Ectodermal cell (in vitro differentiated cells): ENCODE results near the gene NTS.

ENCODE experiments used
- H3K27ac ChIP-seq: 2 replicates; pipeline ENCODE4 v1.7.0; 2013; ENCODE audit warnings: mild to moderate bottlenecking, low read depth, low read length; ENCODE audit not compliant: insufficient read depth, poor library complexity, severe bottlenecking
- H3K27me3 ChIP-seq: 2 replicates; pipeline ENCODE4 v1.7.0; 2013; ENCODE audit warnings: mild to moderate bottlenecking, low read length; ENCODE audit not compliant: insufficient read depth, control insufficient read depth, poor library complexity, severe bottlenecking
- H3K36me3 ChIP-seq: one replicate; pipeline ENCODE4 v1.7.0; 2013; ENCODE audit warnings: low read length; ENCODE audit not compliant: control insufficient read depth, insufficient read depth
- H3K4me1 ChIP-seq: one replicate; pipeline ENCODE4 v1.7.0; 2013; ENCODE audit warnings: low read length; ENCODE audit not compliant: control insufficient read depth, insufficient read depth
- H3K4me3 ChIP-seq: 2 replicates; pipeline ENCODE4 v1.7.0; 2013; ENCODE audit warnings: low read depth, low read length, control low read depth; ENCODE audit not compliant: insufficient read depth
- H3K9me3 ChIP-seq: 2 replicates; pipeline ENCODE4 v1.7.0; 2013; ENCODE audit warnings: mild to moderate bottlenecking, low read length, moderate library complexity; ENCODE audit not compliant: control insufficient read depth
- WGBS, 2 experiments: methylation state at CpG; one replicate each; pipeline ENCODE4 v1.1.7; 2013; ENCODE audit warnings: missing lambda C conversion rate in 2 of 2; 5-methylcytosine and 5-hydroxymethylcytosine counted together

Gene NTS

DNA sequence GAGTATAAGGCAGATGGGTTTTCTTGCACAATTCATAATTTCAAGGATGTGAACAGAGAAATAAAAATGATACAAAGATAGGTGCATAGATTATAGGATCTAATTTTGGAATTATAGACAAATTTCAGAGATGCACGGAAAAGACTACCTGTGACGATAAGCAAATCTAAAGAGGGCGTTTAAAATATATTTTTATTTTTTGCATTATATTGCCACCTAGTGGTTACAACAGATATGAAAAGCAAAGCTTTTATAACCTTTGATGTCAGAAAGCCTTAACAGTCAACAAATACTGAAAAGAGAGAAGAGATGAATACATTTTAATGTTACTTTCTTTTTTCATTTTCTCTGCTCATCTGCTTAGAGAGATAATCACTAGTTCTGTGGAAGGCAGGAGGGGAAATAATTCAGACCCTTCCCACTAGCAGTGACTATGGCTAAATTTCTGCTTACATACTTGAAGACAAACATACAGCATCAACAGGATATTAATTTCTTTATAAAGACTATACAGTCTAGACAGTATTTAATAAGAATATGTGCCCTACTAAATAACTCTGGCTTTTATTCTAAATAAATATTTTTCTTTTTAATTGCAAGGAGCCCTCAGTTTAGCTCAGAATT, 46.3 kb downstream of the NTS start:
- no peaks in the 10 kb centered on the region for H3K9me3 ChIP-seq
- H3K4me1 ChIP-seq = no peaks in the 10 kb centered on the region
- no peaks in the 10 kb centered on the region for H3K27me3 ChIP-seq
- H3K4me3 ChIP-seq = no peak overlapping the region
- 13 to 50% methylated on average over 1 to 3 of the region's 3 CpGs for WGBS, 2 experiments
- no peaks in the 10 kb centered on the region for H3K36me3 ChIP-seq
- H3K27ac ChIP-seq = no peak overlapping the region

DNA sequence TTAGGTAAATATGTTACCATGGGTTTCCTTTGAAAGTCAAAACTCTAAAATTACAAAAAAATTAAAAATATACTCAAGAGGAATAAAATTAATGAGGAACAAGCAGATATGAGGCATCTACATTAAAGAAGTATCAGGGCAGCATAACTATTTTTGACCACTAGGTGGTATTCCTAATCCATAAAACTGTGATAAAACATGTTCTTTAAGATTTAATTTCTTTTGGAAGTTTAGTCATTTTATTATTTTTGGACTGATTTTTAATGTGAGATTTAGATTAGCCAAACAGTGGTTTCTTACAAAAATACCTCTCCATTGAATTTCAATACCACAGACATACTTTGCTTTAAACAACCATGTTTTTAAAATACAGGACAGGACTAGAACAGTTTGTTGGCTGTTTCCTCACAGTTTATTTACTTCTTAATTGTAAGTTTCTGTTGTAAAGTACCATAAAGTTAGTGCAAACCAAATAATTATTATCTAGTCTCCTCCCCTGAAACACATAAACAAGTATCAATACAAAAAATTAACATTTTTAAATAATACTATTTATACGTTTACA, 49.8 kb downstream of the NTS start:
- no peaks in the 10 kb centered on the region for H3K4me1 ChIP-seq
- H3K4me3 ChIP-seq = no peak overlapping the region
- no peaks in the 10 kb centered on the region for H3K27me3 ChIP-seq
- no CpG with 5 or more reads among the region's 1 CpG for WGBS, 2 experiments
- H3K9me3 ChIP-seq = no peaks in the 10 kb centered on the region
- no peaks in the 10 kb centered on the region for H3K36me3 ChIP-seq
- no peak overlapping the region for H3K27ac ChIP-seq

DNA sequence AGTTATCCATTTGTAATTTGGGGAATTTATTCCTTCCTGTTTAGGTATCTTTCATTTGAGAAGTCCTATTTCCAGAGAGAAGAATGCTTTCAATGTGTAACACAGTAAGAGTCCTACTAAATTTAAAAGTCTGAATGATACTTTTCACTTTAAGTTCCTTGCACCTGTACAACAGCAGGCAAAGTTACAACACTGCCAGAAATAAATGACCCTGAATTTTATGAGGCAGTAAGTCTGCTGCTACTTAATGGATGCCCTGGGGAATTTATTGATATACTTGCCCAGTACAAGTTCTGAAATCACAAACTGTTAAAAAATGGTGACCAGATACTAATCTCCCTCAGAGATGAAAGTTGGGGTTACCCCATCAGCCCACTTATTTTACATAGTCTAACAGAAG, 53.1 kb downstream of the NTS start:
- Histone ChIP-seq H3K4me3 (no peak overlapping the region), H3K27me3 (no peaks in the 10 kb centered on the region), H3K27ac (no peak overlapping the region), H3K36me3 (no peaks in the 10 kb centered on the region), H3K9me3 (no peaks in the 10 kb centered on the region), H3K4me1 (no peaks in the 10 kb centered on the region)
